ENCODE measurements around the gene MRPL54.

MRPL54 gene

GRCh38 chr19:3771000-3771905 is 8.8 kb downstream of the MRPL54 start:
- Histone ChIP-seq H3K9ac (ENCODE audit: low read length) (no peak overlapping the region), H3K36me3 (ENCODE audit: control insufficient read depth, insufficient read depth, low read length, severe bottlenecking) (peaks cover 14% of the 10 kb centered on the region), H3K9me3 (ENCODE audit: control insufficient read depth, low read length) (no peaks in the 10 kb centered on the region), H3K4me3 (ENCODE audit: low read length) (no peak overlapping the region), H3K27me3 (replicated peaks; ENCODE audit: control insufficient read depth, insufficient read depth, low read length) (peaks cover 16% of the 10 kb centered on the region), H3K4me1 (ENCODE audit: control insufficient read depth, insufficient read depth, low read length) (no peaks in the 10 kb centered on the region)
- no peak for DNase-seq (ENCODE audit: low read depth)

- H3K9ac ChIP-seq (ENCODE audit: low read length), result no peak within 1 kb of the TSS
- peaks cover 7% of the 10 kb centered on the region for H3K36me3 ChIP-seq (ENCODE audit: control insufficient read depth, insufficient read depth, low read length, severe bottlenecking)
- no peaks in the 10 kb centered on the region for H3K4me1 ChIP-seq (ENCODE audit: control insufficient read depth, insufficient read depth, low read length)
- no peaks in the 10 kb centered on the region for H3K9me3 ChIP-seq (ENCODE audit: control insufficient read depth, low read length)
- no peak within 1 kb of the TSS for H3K4me3 ChIP-seq (ENCODE audit: low read length)
- DNase-seq (ENCODE audit: low read depth), result no peak
- peaks cover 16% of the 10 kb centered on the region for H3K27me3 ChIP-seq (replicated peaks; ENCODE audit: control insufficient read depth, insufficient read depth, low read length)
These were observed 9.5 kb downstream of the MRPL54 start, which contains the start of gene RAX2 for GRCh38 chr19:3771906-3772455. TSS of gene RAX2 (minus strand) at chr19:3772228. CDS start at chr19:3771742, 486 bp downstream.

- no peak for DNase-seq (ENCODE audit: low read depth)
- no peaks in the 10 kb centered on the region for H3K36me3 ChIP-seq (ENCODE audit: control insufficient read depth, insufficient read depth, low read length, severe bottlenecking)
- peaks cover 16% of the 10 kb centered on the region for H3K27me3 ChIP-seq (replicated peaks; ENCODE audit: control insufficient read depth, insufficient read depth, low read length)
- H3K9ac ChIP-seq (ENCODE audit: low read length), result no peak overlapping the region
- H3K4me3 ChIP-seq (ENCODE audit: low read length), result no peak overlapping the region
- no peaks in the 10 kb centered on the region for H3K4me1 ChIP-seq (ENCODE audit: control insufficient read depth, insufficient read depth, low read length)
- H3K9me3 ChIP-seq (ENCODE audit: control insufficient read depth, low read length), result no peaks in the 10 kb centered on the region
These were observed 11.5 kb downstream of the MRPL54 start for GRCh38 chr19:3773814-3774515.

- peaks cover 16% of the 10 kb centered on the region for H3K27me3 ChIP-seq (replicated peaks; ENCODE audit: control insufficient read depth, insufficient read depth, low read length)
- H3K36me3 ChIP-seq (ENCODE audit: control insufficient read depth, insufficient read depth, low read length, severe bottlenecking), result no peaks in the 10 kb centered on the region
- no peak for DNase-seq (ENCODE audit: low read depth)
- no peak overlapping the region for H3K9ac ChIP-seq (ENCODE audit: low read length)
- no peaks in the 10 kb centered on the region for H3K9me3 ChIP-seq (ENCODE audit: control insufficient read depth, low read length)
- no peaks in the 10 kb centered on the region for H3K4me1 ChIP-seq (ENCODE audit: control insufficient read depth, insufficient read depth, low read length)
- H3K4me3 ChIP-seq (ENCODE audit: low read length), result no peak overlapping the region
These were observed 12.3 kb downstream of the MRPL54 start for GRCh38 chr19:3774621-3775373.

- Histone ChIP-seq H3K27me3 (replicated peaks; ENCODE audit: control insufficient read depth, insufficient read depth, low read length) (peaks cover 16% of the 10 kb centered on the region), H3K9me3 (ENCODE audit: control insufficient read depth, low read length) (no peaks in the 10 kb centered on the region), H3K4me1 (ENCODE audit: control insufficient read depth, insufficient read depth, low read length) (no peaks in the 10 kb centered on the region), H3K9ac (ENCODE audit: low read length) (no peak overlapping the region), H3K4me3 (ENCODE audit: low read length) (no peak overlapping the region), H3K36me3 (ENCODE audit: control insufficient read depth, insufficient read depth, low read length, severe bottlenecking) (no peaks in the 10 kb centered on the region)
- no peak for DNase-seq (ENCODE audit: low read depth)
These were observed 12.9 kb downstream of the MRPL54 start for GRCh38 chr19:3775374-3775711.

- DNase-seq (ENCODE audit: low read depth), result no peak
- Histone ChIP-seq H3K4me3 (ENCODE audit: low read length) (no peak overlapping the region), H3K9me3 (ENCODE audit: control insufficient read depth, low read length) (peaks cover 3% of the 10 kb centered on the region), H3K27me3 (replicated peaks; ENCODE audit: control insufficient read depth, insufficient read depth, low read length) (peaks cover 16% of the 10 kb centered on the region), H3K4me1 (ENCODE audit: control insufficient read depth, insufficient read depth, low read length) (no peaks in the 10 kb centered on the region), H3K9ac (ENCODE audit: low read length) (no peak overlapping the region), H3K36me3 (ENCODE audit: control insufficient read depth, insufficient read depth, low read length, severe bottlenecking) (no peaks in the 10 kb centered on the region)
These were observed 13.3 kb downstream of the MRPL54 start for GRCh38 chr19:3775831-3776230.

- no peak overlapping the region for H3K9ac ChIP-seq (ENCODE audit: low read length)
- peaks cover 10% of the 10 kb centered on the region for H3K9me3 ChIP-seq (ENCODE audit: control insufficient read depth, low read length)
- no peaks in the 10 kb centered on the region for H3K4me1 ChIP-seq (ENCODE audit: control insufficient read depth, insufficient read depth, low read length)
- no peak for DNase-seq (ENCODE audit: low read depth)
- peaks cover 10% of the 10 kb centered on the region for H3K27me3 ChIP-seq (replicated peaks; ENCODE audit: control insufficient read depth, insufficient read depth, low read length)
- no peak overlapping the region for H3K4me3 ChIP-seq (ENCODE audit: low read length)
- H3K36me3 ChIP-seq (ENCODE audit: control insufficient read depth, insufficient read depth, low read length, severe bottlenecking), result no peaks in the 10 kb centered on the region
These were observed 14.1 kb downstream of the MRPL54 start for GRCh38 chr19:3776479-3777040.

- DNase-seq (ENCODE audit: low read depth), result no peak
These were observed 15.8 kb downstream of the MRPL54 start for GRCh38 chr19:3778104-3778867.

GRCh38 chr19:3778899-3779723 is 16.6 kb downstream of the MRPL54 start:
- Histone ChIP-seq H3K4me1 (ENCODE audit: control insufficient read depth, insufficient read depth, low read length) (no peaks in the 10 kb centered on the region), H3K36me3 (ENCODE audit: control insufficient read depth, insufficient read depth, low read length, severe bottlenecking) (no peaks in the 10 kb centered on the region), H3K9me3 (ENCODE audit: control insufficient read depth, low read length) (peaks cover 24% of the 10 kb centered on the region), H3K4me3 (ENCODE audit: low read length) (no peak overlapping the region), H3K9ac (ENCODE audit: low read length) (no peak overlapping the region), H3K27me3 (replicated peaks; ENCODE audit: control insufficient read depth, insufficient read depth, low read length) (peaks cover 4% of the 10 kb centered on the region)
- no peak for DNase-seq (ENCODE audit: low read depth)

More at GRCh38 chr19:3778104-3778867, 15.8 kb downstream of the MRPL54 start:
- Histone ChIP-seq H3K36me3 (ENCODE audit: control insufficient read depth, insufficient read depth, low read length, severe bottlenecking) (no peaks in the 10 kb centered on the region), H3K4me1 (ENCODE audit: control insufficient read depth, insufficient read depth, low read length) (no peaks in the 10 kb centered on the region), H3K9me3 (ENCODE audit: control insufficient read depth, low read length) (peaks cover 24% of the 10 kb centered on the region), H3K4me3 (ENCODE audit: low read length) (no peak overlapping the region), H3K9ac (ENCODE audit: low read length) (no peak overlapping the region), H3K27me3 (replicated peaks; ENCODE audit: control insufficient read depth, insufficient read depth, low read length) (peaks cover 8% of the 10 kb centered on the region)

All from adipocyte (in vitro differentiated cells).